ENCODE data around the gene RAB6D. TPM values are rescaled to one million over a fixed set of nuclear protein-coding genes. Genes with fewer than 3 reads are reported as not detected.

RAB6D gene
- total RNA-seq = under 0.01 TPM in 1 of 2 replicates, not detected in the other

GRCh38 chr2:131363703-131364186, at the start of gene RAB6D:
Gene RAB6D, minus strand, starts transcription at chr2:131364168. Its CDS starts 448 bp downstream, at chr2:131363720.

Other genes starting within 250 kb of the RAB6D start
- gene POTEE, start 154.6 kb downstream of the RAB6D start, total RNA-seq = not detected in 2 replicates
- not detected in 2 replicates for gene TUBA3D, start 112.0 kb upstream of the RAB6D start, total RNA-seq
- gene MZT2A, start 128.2 kb upstream of the RAB6D start, total RNA-seq = 233 and 269 TPM in 2 replicates
- 22.3 and 65.8 TPM in 2 replicates for gene CCDC74A, start 163.7 kb upstream of the RAB6D start, total RNA-seq

Data from mesangial cell (primary cell).